Cerebellar cortex (tissue), 1 donor: ENCODE results near the gene C16orf54.
"Not testable (repeated sequence)": the region's sequence is repeated elsewhere in the genome, so short reads cannot be mapped to it uniquely, and the experiment has no call there.

Experiments used
- DNase-seq: peaks from one replicate; pipeline ENCODE4 v3.0.0-alpha.2; 2015; ENCODE audit warnings: low spot score

The C16orf54 gene, protein sequence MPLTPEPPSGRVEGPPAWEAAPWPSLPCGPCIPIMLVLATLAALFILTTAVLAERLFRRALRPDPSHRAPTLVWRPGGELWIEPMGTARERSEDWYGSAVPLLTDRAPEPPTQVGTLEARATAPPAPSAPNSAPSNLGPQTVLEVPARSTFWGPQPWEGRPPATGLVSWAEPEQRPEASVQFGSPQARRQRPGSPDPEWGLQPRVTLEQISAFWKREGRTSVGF

DNA sequence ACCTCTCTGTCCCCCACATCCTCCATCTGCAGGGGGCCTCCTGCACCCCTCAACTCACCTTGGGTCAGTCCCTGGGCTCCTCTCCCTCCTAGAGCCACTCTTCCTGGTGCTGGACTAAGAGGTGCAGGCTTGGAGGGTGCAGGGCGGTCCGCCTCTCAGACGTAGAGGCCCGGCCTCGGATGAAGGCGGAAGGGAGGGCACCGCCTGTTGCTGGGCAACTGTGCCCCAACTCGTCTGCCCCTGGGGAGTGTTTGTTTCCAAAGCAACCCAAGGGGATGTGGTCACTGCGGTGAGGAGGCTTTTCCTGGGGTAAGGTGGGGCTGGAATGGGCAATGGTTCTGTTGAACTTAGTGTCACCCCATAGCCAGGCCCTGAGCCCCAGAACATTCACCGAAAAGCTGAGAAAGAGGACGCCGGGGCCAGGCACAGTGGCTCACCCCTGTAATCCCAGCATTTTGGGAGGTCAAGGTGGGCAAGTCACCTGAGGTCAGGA, at the start of gene C16orf54:
Gene C16orf54 (minus strand): TSS at position 138 of the 493 bp plus-strand sequence. CDS start 1,039 bp downstream, outside the sequence.
- no peak for DNase-seq

DNA sequence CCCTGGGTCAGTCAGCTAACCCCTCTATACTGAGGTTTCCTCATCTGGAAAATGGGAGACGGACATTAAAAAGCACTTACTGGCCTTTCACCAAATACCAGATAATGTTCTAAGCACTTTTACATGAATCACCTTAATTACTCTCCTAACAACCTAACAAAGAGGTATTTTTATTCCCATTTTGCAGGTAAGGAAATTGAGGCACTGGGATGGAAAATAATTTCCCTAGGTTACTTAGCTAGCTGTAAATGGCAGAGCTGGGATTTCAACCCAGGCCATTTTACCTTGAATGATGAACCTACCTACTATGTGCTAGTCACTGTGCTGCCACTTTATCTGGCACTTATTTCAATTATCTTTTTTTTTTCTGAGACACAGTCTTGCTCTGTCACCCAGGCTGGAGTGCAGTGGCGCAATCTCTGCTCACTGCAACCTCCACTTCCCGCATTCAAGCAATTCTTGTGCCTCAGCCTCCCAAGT, 48.5 kb upstream of the C16orf54 start:
- no peak for DNase-seq

DNA sequence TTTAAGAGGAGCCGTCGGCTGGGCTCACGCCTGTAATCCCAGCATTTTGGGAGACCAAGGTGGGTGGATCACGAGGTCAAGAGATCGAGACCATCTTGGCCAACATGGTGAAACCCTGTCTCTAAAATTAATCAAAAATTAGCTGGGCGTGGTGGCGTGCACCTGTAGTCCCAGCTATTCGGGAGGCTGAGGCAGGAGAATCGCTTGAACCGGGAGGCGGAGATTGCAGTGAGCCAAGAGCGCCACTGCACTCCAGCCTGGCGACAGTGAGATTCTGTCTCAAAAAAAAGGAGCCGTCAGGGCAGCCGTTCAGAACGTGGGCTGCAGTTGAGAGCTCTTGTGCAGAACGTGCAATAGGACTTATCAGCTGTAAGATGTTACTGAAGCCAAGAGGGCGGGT, 47.4 kb upstream of the C16orf54 start:
- not testable (repeated sequence) for DNase-seq

DNA sequence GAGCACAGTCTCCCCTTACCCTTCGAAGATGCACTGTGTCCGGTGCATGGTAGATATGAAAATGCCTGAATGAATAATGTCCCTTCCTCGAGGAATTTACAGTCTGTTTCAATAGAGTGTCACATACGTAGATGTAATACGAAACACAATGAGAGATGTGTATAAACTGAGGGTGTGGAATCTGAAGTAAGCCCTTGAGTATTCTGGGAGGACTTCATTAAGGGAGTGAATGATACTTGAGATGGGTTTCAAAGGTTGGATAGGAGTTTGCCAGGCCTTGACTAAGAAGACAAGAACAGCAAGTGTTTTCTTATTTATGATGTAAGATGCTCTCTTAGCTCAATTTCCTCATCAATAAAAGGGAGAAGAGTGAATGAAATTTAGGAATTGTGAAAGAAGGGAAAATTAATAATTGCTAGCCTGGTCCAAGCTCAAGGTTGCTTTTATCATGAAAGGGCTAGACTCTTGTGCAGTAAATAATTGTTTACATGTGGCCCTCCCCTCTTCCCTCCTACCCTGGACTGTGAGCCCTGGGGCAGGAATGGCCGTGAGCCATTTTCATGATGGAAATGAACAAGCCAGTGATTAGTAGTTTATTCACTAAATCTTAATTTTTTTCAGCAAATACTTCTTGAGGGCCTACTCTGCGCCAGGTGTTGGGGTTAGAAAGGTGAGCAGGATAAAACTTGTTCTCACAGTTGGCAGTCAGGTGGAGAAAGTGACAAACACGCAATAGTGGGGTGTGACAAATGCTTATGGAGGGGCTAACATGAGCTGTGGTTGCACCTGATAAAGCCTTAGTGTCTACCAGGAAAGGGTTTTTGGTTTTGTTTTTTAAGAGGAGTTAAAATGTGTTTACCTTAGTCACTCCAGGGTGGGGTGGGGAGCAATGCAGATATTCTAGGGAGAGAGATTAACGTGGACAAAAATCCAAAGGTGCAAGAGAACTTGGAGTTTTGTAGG, 46.3 kb upstream of the C16orf54 start:
- DNase-seq: no peak

DNA sequence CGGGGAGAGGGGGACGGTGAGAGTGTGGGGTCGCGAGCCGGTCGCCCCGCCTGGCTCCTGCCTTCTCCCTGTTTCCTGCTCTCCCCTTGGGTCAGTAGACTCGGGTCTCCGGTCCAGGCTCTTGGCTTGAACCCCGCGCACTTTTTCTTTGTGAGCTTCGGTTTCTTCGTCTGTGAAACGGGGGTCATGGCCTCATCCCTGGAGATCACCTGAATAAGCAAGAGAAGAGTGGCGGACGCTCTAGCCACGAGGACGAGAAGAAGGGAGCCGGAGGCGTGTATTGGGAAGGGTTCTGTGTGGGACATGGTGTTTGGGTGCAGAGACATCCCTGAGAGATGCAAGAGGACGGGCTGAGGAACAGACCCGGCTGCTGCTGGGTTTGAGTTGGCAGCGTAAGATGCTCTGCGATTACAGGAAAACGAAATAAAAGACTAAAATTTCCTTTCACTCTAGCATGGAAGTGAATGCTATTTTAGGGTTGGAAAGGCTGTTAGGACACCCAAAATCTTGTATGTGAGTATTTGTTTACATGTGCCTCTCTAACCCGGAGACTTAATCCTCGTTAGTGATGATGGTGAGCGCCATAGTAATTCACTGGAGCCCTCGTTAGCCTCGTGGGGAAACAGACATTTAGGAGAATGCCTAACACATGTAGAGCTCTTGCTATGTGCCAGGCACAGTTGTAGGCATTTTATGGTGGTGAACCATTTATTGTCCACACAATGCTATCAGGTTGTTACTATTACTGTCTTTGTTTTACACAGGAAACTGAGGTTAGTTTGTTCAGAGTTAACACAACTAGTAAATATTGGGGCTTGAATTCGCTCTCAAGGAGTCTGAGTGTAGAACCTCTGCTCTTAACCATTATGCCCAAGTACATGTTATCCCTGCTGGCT, 45.4 kb upstream of the C16orf54 start:
- no peak for DNase-seq

DNA sequence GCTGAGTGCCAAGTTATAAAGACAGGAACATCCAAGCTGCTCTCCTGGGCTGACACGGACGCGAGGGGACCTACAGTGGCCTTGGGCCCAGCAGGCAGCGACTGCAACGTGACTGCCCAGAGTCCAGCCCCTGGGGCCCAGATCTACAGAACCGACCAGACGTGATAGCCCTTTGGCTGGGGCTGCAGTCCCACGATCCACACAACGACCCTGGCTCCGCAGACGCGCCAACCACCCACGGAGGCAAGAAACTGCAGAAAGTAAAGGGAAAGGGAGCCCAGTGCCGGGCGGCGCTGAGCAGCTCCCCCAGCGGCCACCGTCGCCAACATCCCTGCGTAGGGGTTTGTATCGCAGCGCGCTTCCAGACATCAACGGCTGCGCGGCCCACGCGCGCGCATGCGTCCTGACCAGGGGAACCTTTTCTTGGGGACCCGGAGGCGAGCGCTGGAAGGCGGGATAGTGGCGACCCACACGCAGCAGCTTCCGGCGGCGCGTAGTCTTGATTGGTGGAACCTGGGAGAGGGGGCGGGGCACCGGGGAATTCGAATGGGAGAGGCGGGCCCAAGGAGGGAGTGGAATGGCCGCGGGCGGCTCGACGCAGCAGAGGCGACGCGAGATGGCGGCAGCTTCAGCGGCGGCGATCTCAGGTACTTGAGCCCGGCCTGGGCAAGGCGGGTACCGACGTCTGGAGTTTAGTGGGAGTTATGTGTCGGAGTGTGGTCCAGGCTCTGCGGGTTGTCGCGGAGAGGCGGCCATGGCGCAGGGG, 44.6 kb upstream of the C16orf54 start, which contains the start of gene KIF22:
Gene KIF22 (plus strand): TSS at position 569 of the 766 bp plus-strand sequence. CDS start 9 bp downstream, at position 578.
- peak; percentile 98 for DNase-seq

DNA sequence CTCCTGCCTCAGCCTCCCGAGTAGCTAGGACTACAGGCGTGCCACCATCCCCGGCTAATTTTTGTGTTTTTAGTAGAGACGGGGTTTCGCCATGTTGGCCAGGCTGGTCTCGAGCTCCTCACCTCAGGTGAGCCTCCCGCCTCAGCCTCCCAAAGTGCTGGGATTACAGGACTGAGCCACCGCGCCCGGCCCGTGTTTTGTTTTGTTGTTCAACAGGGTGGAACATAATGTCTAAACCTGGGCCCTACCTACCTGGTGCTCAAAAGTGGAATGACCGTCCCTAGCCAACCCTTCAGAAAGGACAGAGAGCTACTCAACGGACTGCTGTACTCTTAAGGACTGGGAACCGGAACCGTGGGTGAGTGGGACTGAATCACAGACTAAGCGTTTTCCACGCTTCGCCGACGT, 44.0 kb upstream of the C16orf54 start:
- DNase-seq: no peak

DNA sequence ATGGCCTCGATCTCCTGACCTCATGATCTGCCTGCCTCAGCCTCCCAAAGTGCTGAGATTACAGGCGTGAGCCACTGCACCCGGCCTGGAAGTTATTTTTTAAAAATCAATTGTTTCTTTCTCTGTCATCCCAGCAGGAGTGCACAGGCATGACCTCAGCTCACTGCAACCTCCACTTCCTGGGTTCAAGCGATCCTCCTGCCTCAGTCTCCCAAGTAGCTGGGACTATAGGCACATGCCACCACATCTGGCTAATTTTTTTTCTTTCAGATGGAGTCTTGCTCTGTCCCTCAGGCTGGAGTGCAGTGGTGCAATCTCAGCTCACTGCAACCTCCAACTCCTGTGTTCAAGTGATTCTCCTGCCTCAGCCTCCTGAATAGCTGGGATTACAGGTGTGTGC, 41.4 kb upstream of the C16orf54 start:
- not testable (repeated sequence) for DNase-seq

DNA sequence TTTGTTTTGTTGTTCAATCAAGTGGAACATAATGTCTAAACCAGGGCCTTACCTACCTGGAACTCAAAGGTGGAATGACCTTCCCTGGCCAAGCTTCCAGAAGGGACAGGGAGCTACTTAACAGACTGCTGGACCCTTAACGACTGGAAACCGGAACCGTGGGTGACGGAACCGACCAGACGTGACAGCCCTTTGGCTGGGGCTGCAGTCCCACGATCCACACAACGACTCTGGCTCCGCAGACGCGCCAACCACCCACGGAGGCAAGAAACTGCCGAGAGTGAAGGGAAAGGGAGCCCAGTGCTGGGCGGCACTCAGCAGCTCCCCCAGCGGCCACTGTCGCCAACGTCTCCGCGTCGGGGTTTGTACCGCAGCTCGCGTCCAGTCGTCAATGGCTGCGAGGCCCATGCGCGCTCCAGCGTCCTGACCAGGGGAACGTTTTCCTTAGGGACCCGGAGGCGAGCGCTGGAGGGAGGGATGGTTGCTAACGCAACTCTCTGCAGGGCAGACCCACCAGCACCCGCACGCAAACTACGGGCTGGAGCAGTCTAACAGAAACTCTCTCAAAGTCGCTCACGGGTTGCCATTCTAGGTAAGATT, 39.2 kb upstream of the C16orf54 start:
- peak; percentile 65 for DNase-seq

DNA sequence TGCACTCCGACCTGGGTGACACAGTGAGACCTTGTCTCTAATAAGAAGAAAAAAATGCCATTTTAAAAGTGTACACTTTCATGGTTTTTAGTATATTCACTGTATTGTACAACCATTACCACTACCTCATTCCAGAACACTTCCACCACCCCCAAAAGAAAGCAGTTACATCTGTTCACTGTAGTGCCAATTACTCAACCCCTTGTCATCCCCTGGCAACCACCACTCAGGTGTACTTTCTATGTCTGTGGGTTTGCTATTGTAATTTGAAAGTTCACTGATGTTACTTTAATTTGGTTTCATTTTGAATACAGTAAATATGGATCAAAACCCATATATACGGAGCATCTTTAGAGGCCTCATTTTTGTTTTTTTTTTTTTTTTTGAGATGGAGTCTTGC, 38.4 kb upstream of the C16orf54 start:
- DNase-seq: no peak

DNA sequence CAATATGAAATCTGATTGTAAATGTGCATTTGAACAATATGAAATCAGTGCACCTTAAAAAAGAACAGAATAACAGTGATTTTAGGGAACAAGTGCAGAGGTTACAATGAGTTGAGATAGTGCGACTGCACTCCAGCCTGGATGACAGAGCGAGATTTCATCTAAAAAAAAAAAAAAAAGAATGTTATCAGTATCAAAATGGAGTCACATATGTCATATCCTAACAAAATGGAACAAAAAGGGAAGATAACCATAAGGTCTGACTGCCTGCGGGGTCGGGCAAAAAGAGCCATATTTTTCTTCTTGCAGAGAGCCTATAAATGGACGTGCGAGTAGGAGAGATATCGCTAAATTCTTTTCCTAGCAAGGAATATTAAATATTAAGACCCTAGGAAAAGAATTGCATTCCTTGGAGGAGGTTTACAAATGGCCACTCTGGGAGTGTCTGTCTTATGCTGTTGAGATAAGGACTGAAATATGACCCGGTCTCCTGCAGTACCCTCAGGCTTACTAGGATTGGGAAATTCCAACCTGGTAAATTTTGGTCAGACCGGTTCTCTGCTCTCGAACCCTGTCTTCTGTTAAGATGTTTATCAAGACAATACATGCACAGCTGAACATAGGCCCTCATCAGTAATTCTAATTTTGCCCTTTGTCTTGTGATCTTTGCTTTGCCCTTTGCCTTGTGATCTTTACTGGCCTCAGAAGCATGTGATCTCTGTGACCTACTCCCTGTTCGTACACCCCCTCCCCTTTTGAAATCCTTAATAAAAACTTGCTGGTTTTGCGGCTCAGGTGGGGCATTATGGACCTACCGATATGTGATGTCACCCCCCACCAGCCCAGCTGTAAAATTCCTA, 37.5 kb upstream of the C16orf54 start:
- DNase-seq: not testable (repeated sequence)

DNA sequence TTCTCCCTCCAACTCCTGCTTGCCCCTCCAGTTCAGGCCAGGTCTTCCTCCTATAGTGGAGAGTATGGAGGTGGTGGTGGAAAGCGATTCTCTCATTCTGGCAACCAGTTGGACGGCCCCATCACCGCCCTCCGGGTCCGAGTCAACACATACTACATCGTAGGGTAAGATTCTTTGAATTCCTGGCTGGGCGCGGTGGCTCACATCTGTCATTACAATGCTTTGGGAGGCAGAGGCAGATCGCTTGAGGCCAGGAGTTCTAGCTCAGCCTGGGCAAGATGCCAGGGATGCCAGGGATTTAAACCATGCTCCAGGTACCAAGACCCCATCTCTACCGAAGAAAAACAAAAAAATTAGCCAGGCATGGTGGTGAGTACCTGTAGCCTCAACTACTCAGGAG, 33.7 kb upstream of the C16orf54 start:
- DNase-seq: no peak

DNA sequence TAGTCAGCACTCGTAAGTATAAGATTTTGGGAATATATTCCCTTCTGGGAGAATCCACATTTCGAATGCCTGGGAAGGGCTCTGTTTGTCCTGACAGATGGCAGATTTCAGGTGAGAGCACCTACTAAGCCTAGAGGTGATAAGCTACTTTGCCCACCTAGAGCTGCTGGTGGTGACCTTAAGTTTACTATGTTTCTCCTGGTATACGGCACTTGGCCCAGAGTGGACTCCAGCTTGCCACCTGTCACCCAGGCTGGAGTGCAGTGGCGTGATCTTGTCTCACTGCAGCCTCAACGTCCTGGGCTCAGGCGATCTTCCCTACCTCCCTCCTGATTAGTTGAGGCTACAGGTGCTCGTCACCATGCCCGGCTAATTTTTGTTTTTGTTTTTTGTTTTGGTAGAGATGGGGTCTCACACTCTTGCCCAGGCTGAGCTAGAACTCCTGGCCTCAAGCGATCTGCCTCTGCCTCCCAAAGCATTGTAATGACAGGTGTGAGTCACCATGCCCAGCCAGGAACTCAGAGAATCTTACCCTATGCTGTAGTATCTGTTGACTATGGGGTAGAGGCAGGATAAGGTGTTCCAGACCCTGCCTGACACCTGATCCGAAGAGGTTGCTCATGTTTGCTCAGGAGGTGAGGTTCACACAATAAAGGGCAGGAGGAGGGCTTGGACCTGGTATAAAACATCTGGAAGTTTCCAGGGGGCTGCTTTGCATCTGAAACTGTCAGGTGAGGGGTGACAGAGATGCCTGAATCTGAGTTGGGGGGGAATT, 32.0 kb upstream of the C16orf54 start, which contains the start of gene ZG16:
Gene ZG16 (plus strand): TSS at position 681 of the 775 bp plus-strand sequence. CDS start 1,011 bp downstream, outside the sequence.
- DNase-seq: no peak

DNA sequence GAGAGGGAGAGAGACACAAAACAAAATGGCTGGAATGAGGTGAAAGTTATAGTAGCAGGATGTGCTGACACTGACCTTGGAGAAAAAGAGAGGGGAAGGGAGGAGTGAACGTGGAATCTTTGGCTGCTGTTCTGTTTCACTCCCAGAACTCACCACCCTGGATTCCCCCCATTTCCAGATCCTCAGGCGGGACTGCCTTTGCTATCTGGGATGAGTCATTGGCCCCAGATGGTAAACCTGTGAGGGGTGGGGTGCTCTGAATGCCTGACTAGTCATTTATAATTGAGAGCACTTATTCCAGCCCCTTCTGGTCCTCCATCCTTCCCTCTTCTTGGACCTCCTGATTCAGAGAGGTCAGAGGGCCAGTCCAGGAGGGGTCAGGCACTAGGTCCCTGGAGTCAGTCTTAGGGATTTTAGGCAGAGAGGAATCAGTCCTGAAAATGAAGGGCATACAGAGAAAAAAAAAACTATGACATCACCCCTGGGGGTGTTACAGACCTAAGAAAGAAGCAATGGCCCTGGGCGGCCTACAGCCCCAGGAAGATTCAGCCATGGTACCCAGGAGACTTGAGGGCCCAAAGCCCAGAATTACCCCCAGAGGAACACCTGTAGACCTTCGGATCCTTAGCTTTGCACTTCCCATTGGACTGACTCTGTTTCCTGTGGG, 30.1 kb upstream of the C16orf54 start:
- no peak for DNase-seq

DNA sequence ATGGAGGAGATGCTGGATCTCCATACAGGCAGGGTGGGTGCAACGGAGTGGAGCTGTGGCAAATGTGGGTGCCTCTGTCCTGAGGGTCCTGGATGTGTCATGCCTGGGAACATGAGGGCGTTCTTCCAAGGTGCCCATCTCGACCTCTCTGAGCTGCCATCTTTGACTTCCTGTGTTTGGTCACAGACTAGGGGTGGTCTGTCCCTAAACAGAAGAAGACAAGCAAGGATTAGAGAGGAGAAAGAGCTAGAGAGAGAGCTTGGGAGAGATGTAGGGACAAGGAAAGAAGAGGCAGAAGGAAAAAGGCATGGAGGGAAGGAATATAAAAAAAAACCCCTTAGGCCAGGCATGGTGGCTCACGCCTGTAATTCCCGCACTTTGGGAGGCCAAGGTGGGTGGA, 28.9 kb upstream of the C16orf54 start:
- no peak for DNase-seq

DNA sequence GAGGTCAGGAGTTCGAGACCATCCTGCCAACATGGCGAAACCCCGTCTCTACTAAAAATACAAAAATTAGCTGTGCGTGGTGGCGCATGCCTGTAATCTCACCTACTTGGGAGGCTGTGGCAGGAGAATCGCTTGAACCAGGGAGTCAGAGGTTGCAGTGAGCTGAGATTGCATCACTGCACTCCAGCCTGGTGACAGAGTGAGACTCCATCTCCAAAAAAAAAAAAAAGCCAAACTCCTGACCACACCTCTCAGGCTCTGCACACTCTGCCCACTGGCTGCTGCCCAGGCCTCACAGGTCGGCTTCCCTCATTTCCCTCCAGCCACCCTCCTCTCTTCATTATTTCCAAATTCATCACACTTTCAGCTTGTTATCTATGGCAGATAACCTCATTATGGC, 26.5 kb upstream of the C16orf54 start:
- not testable (repeated sequence) for DNase-seq

DNA sequence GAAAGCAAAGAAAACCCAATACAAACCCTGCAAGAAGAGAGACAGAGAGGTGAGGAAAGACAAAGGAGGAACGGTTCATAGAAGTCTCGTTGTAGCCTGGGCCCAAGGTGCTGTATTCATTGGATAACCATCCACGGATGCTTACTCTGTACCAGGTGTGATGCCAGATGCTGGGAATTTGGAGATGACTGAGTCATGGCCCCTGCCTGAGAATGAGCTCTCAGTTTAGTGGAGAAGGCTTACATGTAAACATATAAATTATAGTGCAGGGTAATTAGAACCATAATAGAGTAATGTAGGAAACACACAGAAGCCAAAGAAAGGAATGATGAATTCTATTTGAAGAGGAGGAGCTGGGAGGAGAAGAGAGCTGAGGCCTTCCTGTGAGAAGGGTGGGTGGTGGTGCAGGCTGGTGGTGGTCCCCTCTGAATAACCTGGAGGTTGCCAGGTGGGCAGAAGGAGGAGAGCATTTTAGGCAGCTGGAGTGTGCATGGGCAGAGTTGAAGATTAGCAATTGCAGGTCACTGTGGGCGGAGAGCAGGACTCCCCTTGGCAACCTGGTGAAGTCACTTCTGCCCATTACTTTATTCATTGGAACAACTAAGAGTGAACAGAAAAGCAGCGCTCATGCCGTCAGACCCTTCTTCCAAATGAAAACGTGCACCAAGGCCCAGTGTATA, 24.6 kb upstream of the C16orf54 start:
- no peak for DNase-seq
